Vagina (tissue), 2 donors: ENCODE results near the gene CNN3.

ENCODE experiments used
- POLR2A ChIP-seq, 2 donors: fragments of 450-650 bp; IDR thresholded peaks; one replicate each; pipeline ENCODE4 v1.6.1; 2017; ENCODE audit warnings: antibody characterized with exemption in 2 of 2, mild to moderate bottlenecking in 2 of 2, moderate library complexity in 2 of 2
- POLR2AphosphoS5 ChIP-seq, 2 donors: sonication (generic); formaldehyde crosslinking; IDR thresholded peaks; one replicate each; pipeline ENCODE4 v1.9.0; 2017; ENCODE audit warnings: antibody characterized with exemption in 2 of 2, mild to moderate bottlenecking in 2 of 2, low read depth in 1 of 2; ENCODE audit not compliant: insufficient read depth in 1 of 2
- TF ChIP-seq, protein P1 (sequence below), 3 experiments: fragments of 450-650 bp in 2 of 3; fragments of 200-600 bp in 1 of 3; sonication (generic) in 1 of 3; IDR thresholded peaks; one replicate each; pipeline ENCODE4 v1.5.1; 2017 to 2019; ENCODE audit warnings: antibody characterized with exemption in 3 of 3, mild to moderate bottlenecking in 2 of 3, moderate library complexity in 2 of 3

DNA sequence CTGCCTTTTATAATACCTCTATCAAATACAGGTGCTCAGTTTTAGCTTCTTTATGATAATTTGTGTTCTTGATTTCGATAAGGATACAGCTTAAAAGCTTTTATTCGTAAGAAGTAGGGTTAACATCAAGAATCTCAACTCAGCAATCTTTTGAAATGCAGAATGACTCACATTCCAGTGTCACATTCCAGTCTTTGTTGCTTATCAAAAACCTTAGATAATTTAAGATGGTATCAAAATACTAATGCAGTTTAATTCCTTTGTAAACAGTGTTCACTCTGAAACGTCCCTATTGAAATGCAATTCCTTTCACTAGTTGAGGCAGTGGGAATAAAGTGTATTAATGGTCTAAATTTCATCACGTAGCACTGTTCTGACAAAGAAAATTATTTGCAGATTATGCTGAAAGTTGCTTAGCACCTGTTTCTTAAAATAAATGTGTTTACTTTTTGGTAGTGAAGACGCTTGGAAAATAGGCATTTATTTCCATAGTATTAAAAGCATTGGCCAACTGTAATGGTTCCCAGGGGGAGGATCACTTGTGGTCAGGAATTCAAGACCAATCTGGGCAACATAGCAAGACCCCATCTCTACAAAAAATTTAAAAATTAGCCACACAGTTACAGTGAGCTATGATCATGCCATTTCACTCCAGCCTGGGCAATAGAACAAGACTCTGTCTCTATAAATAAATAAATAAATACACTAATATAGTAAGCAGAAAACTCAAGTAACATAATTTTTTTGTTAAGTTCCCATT, 10.1 kb upstream of the CNN3 start:
- TF ChIP-seq POLR2A (IDR thresholded peaks at IDR 0.05) (no peak), POLR2AphosphoS5 (IDR thresholded peaks at IDR 0.05; ENCODE audit: insufficient read depth in 1 of 2, low read depth in 1 of 2) (no peak)
- TF ChIP-seq, protein P1, sequence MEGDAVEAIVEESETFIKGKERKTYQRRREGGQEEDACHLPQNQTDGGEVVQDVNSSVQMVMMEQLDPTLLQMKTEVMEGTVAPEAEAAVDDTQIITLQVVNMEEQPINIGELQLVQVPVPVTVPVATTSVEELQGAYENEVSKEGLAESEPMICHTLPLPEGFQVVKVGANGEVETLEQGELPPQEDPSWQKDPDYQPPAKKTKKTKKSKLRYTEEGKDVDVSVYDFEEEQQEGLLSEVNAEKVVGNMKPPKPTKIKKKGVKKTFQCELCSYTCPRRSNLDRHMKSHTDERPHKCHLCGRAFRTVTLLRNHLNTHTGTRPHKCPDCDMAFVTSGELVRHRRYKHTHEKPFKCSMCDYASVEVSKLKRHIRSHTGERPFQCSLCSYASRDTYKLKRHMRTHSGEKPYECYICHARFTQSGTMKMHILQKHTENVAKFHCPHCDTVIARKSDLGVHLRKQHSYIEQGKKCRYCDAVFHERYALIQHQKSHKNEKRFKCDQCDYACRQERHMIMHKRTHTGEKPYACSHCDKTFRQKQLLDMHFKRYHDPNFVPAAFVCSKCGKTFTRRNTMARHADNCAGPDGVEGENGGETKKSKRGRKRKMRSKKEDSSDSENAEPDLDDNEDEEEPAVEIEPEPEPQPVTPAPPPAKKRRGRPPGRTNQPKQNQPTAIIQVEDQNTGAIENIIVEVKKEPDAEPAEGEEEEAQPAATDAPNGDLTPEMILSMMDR (IDR thresholded peaks at IDR 0.05), result no peak
